ENCODE data around the gene GPBAR1. TPM values are rescaled to one million over a fixed set of nuclear protein-coding genes. Genes with fewer than 3 reads are reported as not detected.

Gene GPBAR1
- total and polyA plus RNA-seq, 2 of the 8 experiments (the other 6 are each of a cell fraction or from before 2014, with no cell fraction given): 0.32 to 0.59 TPM

GRCh38 chr2:218234521-218234920 is 26.3 kb upstream of the GPBAR1 start:
- CTCF ChIA-PET (ENCODE audit: partially characterized antibody): interaction anchor here (0.6 to 1.8 kb wide), 4 partner anchors 12 to 54 kb away, joined by 3 to 5 read pairs (median 4); no protein-coding TSS in a partner anchor
- Histone ChIP-seq H3K4me1 (replicated peaks in 1 of 4; ENCODE audit: control insufficient read depth in 3 of 4, insufficient read depth in 4 of 4, low read length in 3 of 4) (no peaks in the 10 kb centered on the region), H4K8ac (ENCODE audit: extremely low read depth, insufficient read depth, low read length) (no peak overlapping the region), H3K23me2 (ENCODE audit: low read depth, low read length) (no peaks in the 10 kb centered on the region), H3K4ac (replicated peaks; ENCODE audit: insufficient read length, low read depth, low read length) (no peak overlapping the region), H3K4me3 (ENCODE audit: extremely low read depth in 1 of 4, insufficient read depth in 2 of 4, low read depth in 3 of 4, low read length in 4 of 4) (no peak overlapping the region), H3K27ac (ENCODE audit: low read depth, low read length) (no peak overlapping the region), H4K5ac (ENCODE audit: insufficient read length, low read depth, low read length) (no peak overlapping the region), H3K4me2 (ENCODE audit: insufficient read depth in 1 of 2, low read depth in 2 of 2, low read length in 2 of 2) (no peak overlapping the region), H2AFZ (ENCODE audit: low read length) (no peak overlapping the region), H2BK5ac (ENCODE audit: low read depth, low read length) (no peak overlapping the region), H3K18ac (ENCODE audit: extremely low read depth, low read length) (no peak overlapping the region), H3K9ac (replicated peaks in 1 of 4; ENCODE audit: extremely low read depth in 1 of 4, low read depth in 3 of 4, low read length in 3 of 4) (no peak overlapping the region), H2BK120ac (replicated peaks; ENCODE audit: low read depth, low read length) (no peak overlapping the region), H2AK5ac (ENCODE audit: low read depth, low read length) (no peak overlapping the region), H3K36me3 (ENCODE audit: control insufficient read depth in 2 of 4, insufficient read depth in 4 of 4, low read length in 3 of 4) (peaks cover 27 to 82% (median 60%) of the 10 kb centered on the region in 4 experiments), H3K23ac (ENCODE audit: insufficient read length) (no peak overlapping the region), H3K27me3 (replicated peaks in 1 of 4; ENCODE audit: control insufficient read depth in 3 of 4, extremely low read depth in 1 of 4, insufficient read depth in 3 of 4, low read length in 3 of 4) (no peaks in the 10 kb centered on the region), H2BK15ac (ENCODE audit: low read length) (no peak overlapping the region), H3K79me2 (ENCODE audit: control insufficient read depth in 1 of 2, insufficient read depth in 2 of 2, low read length in 2 of 2) (no peaks in the 10 kb centered on the region), H3K56ac (replicated peaks; ENCODE audit: insufficient read length, low read depth, low read length) (no peak overlapping the region), H2BK20ac (ENCODE audit: low read length) (no peak overlapping the region), H4K91ac (replicated peaks; ENCODE audit: insufficient read length, low read length) (no peak overlapping the region), H2BK12ac (ENCODE audit: low read depth, low read length) (no peak overlapping the region), H3K9me3 (ENCODE audit: insufficient read depth in 2 of 2, low read depth in 1 of 2, low read length in 1 of 2) (no peaks in the 10 kb centered on the region), H3K14ac (ENCODE audit: insufficient read length) (no peak overlapping the region), H4K20me1 (replicated peaks in 1 of 2; ENCODE audit: control insufficient read depth in 1 of 2, insufficient read depth in 2 of 2, low read length in 2 of 2) (peaks cover 0 to 1% of the 10 kb centered on the region in 2 experiments), H3K79me1 (ENCODE audit: low read depth, low read length) (no peaks in the 10 kb centered on the region)
- no peak for DNase-seq (ENCODE audit: low read depth in 1 of 2, low spot score in 2 of 2)
- POLR2A ChIA-PET (ENCODE audit: partially characterized antibody): interaction anchor here (1.0 to 1.1 kb wide), 2 partner anchors 12 kb away, joined by 3 to 4 read pairs; no protein-coding TSS in a partner anchor
- WGBS, 2 experiments (ENCODE audit: extremely low coverage in 1 of 2, insufficient coverage in 1 of 2, insufficient read length in 1 of 2, insufficient replicate concordance in 2 of 2, low coverage in 1 of 2, low lambda C conversion rate in 2 of 2, missing lambda C conversion rate in 1 of 2): 57% methylated on average over 3 of the region's 3 CpGs; no CpG with 5 or more reads in 1 of the 2 experiments
- FAIRE-seq: no peak
- no peak for TF ChIP-seq TEAD4 (IDR thresholded peaks at IDR 0.05; ENCODE audit: low read depth, low read length)
- no peak for TF ChIP-seq KDM1A (IDR thresholded peaks at IDR 0.05; ENCODE audit: borderline replicate concordance, low read length)
- no peak for TF ChIP-seq TCF12 (IDR thresholded peaks at IDR 0.05; ENCODE audit: low read depth, low read length)
- TF ChIP-seq RAD21 (IDR thresholded peaks at IDR 0.05 in 1 of 2, conservative IDR thresholded peaks at IDR 0.05 in 1 of 2; ENCODE audit: low read depth in 2 of 2, low read length in 2 of 2): no peak
- TF ChIP-seq E2F6 (IDR thresholded peaks at IDR 0.05): no peak
- TF ChIP-seq RNF2 (IDR thresholded peaks at IDR 0.05; ENCODE audit: borderline replicate concordance, low read depth, low read length, missing control alignments, poor library complexity, severe bottlenecking): no peak
